K562 (cell line): ENCODE data around the gene UBE2I. TPM values are rescaled to one million over a fixed set of nuclear protein-coding genes. Genes with fewer than 3 reads are reported as not detected.

Experiments used
- BMI1 ChIP-seq: fragments of 150-350 bp; IDR thresholded peaks from 2 replicates; pipeline ENCODE4 v1.6.1; 2014; ENCODE audit warnings: low read length
- CCAR2 ChIP-seq: fragments of 200-400 bp; formaldehyde crosslinking; IDR thresholded peaks from 2 replicates; pipeline ENCODE4 v1.6.1; 2017; ENCODE audit warnings: mild to moderate bottlenecking, low read depth, low read length
- HIVEP1 ChIP-seq: fragments of 250-450 bp; sonication (Bioruptor Pico); IDR thresholded peaks from 2 replicates; pipeline ENCODE4 v1.4.0; 2020; ENCODE audit warnings: mild to moderate bottlenecking
- NFIX ChIP-seq: fragments of 250-450 bp; sonication (Bioruptor Pico); IDR thresholded peaks from 2 replicates; pipeline ENCODE4 v1.4.0; 2020; ENCODE audit warnings: low read depth, mild to moderate bottlenecking, moderate library complexity
- POLR2H ChIP-seq: IDR thresholded peaks from 2 replicates; pipeline ENCODE4 v1.6.1; 2016; ENCODE audit warnings: missing genetic modification characterization, low read depth, mild to moderate bottlenecking, control low read depth, missing compliant biosample characterization, moderate library complexity
- SETDB1 ChIP-seq: IDR thresholded peaks from one replicate; pipeline ENCODE4 v1.6.1; 2012; ENCODE audit warnings: low read length, control low read depth, inconsistent platforms
- SP2 ChIP-seq: IDR thresholded peaks from 2 replicates; pipeline ENCODE4 v1.6.1; 2011; ENCODE audit warnings: mild to moderate bottlenecking, low read depth, low read length, moderate library complexity; ENCODE audit not compliant: poor library complexity, severe bottlenecking; ENCODE audit errors: extremely low read depth
- SRF ChIP-seq, 2 experiments: fragments of 250-450, 450-650 bp in 1 of 2; sonication (Bioruptor Pico) in 1 of 2; sonication (generic) in 1 of 2; formaldehyde crosslinking; IDR thresholded peaks; 2 replicates each; pipeline versions ENCODE4 v1.5.0 to v1.5.1; 2020 to 2022; ENCODE audit warnings: mild to moderate bottlenecking in 1 of 2, missing genetic modification reagents in 1 of 2
- SRSF1 ChIP-seq: fragments of 200-400 bp; formaldehyde crosslinking; IDR thresholded peaks from 2 replicates; pipeline ENCODE4 v1.6.1; 2017; ENCODE audit warnings: mild to moderate bottlenecking, low read depth, low read length, moderate library complexity
- UBTF ChIP-seq, 2 experiments: IDR thresholded peaks; 2 replicates each; pipeline ENCODE4 v1.6.1; 2012; ENCODE audit warnings: improper control_type of control experiment in 2 of 2, low read depth in 2 of 2, low read length in 2 of 2, borderline replicate concordance in 1 of 2
- YBX1 ChIP-seq: fragments of 450-650 bp; IDR thresholded peaks from 2 replicates; pipeline ENCODE4 v1.7.1; 2016; ENCODE audit warnings: mild to moderate bottlenecking
- ZBTB33 ChIP-seq: sonication (generic); formaldehyde crosslinking; IDR thresholded peaks from 2 replicates; pipeline ENCODE4 v1.8.1; 2023; ENCODE audit warnings: mild to moderate bottlenecking, missing genetic modification reagents
- ZHX1 ChIP-seq: fragments of 150-350 bp; conservative IDR thresholded peaks from 2 replicates; pipeline ENCODE4 v1.6.1; 2014; ENCODE audit warnings: low read length
- ZNF445 ChIP-seq: fragments of 250-450 bp; sonication (Bioruptor Pico); IDR thresholded peaks from 2 replicates; pipeline ENCODE4 v1.4.0; 2020; ENCODE audit warnings: low read depth, mild to moderate bottlenecking, moderate library complexity
- ZNF764 ChIP-seq: fragments of 250-450 bp; sonication (Bioruptor Pico); IDR thresholded peaks from 2 replicates; pipeline ENCODE4 v1.4.0; 2020; ENCODE audit warnings: low read depth, mild to moderate bottlenecking, moderate library complexity
- polyA plus RNA-seq, 8 experiments: library from polyadenylated mRNA; depleted of rRNA in 4 of 8; stranded (reverse) in 5 of 8; unstranded in 3 of 8; fragments of >200 nt; fragmentation: Nextera tagmentation in 2 of 8; fragmentation: Illumina TruSeq in 1 of 8; extraction: Ambion mirVana in 2 of 8; extraction: Trizol in 1 of 8; gene quantifications; 2 replicates each; pipeline versions ENCODE4 v1.2.1 to v1.2.3, GENCODE V29; 2011 to 2014; ENCODE audit warnings: inconsistent platforms in 1 of 8, missing spikeins in 1 of 8
- total RNA-seq, 7 experiments: library from RNA; depleted of rRNA in 6 of 7; stranded (reverse); fragments of >200 nt in 6 of 7; fragmentation: Illumina TruSeq in 2 of 7; extraction: Trizol in 2 of 7; gene quantifications; 2 replicates each; pipeline versions ENCODE4 v1.2.1 to v1.2.3, GENCODE V29; 2011 to 2021; ENCODE audit warnings: low replicate concordance in 1 of 7
- TF ChIP-seq, protein P1 (sequence below): IDR thresholded peaks from 3 replicates; pipeline ENCODE4 v1.6.1; 2011; ENCODE audit warnings: borderline replicate concordance, mild to moderate bottlenecking, moderate library complexity; ENCODE audit not compliant: insufficient read length; ENCODE audit errors: extremely low read depth

The UBE2I gene
- total and polyA plus RNA-seq, 9 of the 15 experiments (the other 6 are each of a cell fraction or from before 2014, with no cell fraction given), result 36.6 to 254 (median 104) TPM

DNA sequence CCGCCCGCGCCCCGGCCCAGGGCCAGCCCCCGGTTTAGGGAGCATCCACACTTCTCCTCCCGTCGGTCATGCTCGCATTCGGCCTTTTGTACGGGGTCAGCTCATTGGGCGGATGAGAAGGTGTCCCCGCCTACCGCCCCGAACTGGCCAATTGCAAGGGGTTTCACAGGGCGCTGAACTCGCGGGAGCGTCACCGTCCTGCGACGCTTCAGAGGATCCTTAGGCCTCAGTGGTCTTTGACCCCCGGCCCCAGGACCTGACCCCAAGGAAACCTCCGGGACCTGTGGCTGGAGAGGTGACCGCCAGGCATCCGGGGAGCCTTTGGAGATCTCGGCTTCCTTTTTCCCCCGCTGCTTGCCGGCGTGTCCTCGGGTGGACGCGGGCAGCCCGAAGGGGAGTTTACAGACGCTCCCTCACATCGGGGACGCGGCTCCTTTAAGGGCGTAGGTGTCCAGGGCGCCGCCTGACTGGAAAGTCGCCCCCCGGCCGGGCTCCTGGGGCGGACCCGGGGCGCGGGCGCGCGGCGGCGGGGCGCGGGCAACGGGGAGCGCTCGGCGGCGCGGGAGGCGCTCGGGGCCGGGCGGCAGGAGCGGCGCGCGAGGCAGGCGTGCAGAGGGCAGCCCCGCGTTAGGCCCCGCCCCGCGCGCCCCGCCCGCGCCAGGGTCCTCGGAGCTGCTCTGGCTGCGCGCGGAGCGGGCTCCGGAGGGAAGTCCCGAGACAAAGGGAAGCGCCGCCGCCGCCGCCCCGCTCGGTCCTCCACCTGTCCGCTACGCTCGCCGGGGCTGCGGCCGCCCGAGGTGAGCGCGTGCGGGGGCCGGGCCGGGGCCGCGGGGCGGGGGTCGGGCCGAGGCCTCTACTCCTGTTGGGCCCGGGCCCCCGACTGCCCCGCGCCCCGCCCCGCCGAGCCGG lies at the start of gene UBE2I (continued):
- TF ChIP-seq ZHX1 (peak; percentile 51; the same call in 1 of the 2 replicates), UBTF (IDR thresholded peaks at IDR 0.05; ENCODE audit: borderline replicate concordance in 1 of 2, low read depth in 2 of 2, low read length in 2 of 2) (no peak; a peak in 1 of 4 replicates), SP2 (peak; percentile 53), HIVEP1 (CRISPR knock-in tag) (no peak), SETDB1 (no peak), POLR2H (tag) (no peak), YBX1 (no peak), CCAR2 (no peak), NFIX (no peak), ZNF764 (CRISPR knock-in tag) (no peak), SRF (CRISPR knock-in tag; IDR thresholded peaks at IDR 0.05) (0 out of 4 replicates have a peak, but pooled peaks of 1 of the 2 experiments have one; percentile 48), ZNF445 (no peak), ZBTB33 (peak; percentile 64), SRSF1 (no peak), BMI1 (no peak)
- TF ChIP-seq, protein P1, sequence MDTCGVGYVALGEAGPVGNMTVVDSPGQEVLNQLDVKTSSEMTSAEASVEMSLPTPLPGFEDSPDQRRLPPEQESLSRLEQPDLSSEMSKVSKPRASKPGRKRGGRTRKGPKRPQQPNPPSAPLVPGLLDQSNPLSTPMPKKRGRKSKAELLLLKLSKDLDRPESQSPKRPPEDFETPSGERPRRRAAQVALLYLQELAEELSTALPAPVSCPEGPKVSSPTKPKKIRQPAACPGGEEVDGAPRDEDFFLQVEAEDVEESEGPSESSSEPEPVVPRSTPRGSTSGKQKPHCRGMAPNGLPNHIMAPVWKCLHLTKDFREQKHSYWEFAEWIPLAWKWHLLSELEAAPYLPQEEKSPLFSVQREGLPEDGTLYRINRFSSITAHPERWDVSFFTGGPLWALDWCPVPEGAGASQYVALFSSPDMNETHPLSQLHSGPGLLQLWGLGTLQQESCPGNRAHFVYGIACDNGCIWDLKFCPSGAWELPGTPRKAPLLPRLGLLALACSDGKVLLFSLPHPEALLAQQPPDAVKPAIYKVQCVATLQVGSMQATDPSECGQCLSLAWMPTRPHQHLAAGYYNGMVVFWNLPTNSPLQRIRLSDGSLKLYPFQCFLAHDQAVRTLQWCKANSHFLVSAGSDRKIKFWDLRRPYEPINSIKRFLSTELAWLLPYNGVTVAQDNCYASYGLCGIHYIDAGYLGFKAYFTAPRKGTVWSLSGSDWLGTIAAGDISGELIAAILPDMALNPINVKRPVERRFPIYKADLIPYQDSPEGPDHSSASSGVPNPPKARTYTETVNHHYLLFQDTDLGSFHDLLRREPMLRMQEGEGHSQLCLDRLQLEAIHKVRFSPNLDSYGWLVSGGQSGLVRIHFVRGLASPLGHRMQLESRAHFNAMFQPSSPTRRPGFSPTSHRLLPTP, result no peak
